Esophagus (tissue), 2 donors: ENCODE data around the gene ATN1. TPM values are rescaled to one million over a fixed set of nuclear protein-coding genes. Genes with fewer than 3 reads are reported as not detected.

ENCODE experiments used
- H3K27ac ChIP-seq, 2 donors: one replicate each; pipeline ENCODE4 v1.5.1; 2013; ENCODE audit warnings: low read depth in 2 of 2, mild to moderate bottlenecking in 2 of 2, inconsistent platforms in 1 of 2, low read length in 1 of 2, moderate library complexity in 1 of 2
- H3K27me3 ChIP-seq, 2 donors: one replicate each; pipeline ENCODE4 v1.6.1; 2013; ENCODE audit warnings: low read length in 2 of 2, control low read depth in 1 of 2, mild to moderate bottlenecking in 1 of 2; ENCODE audit not compliant: insufficient read depth in 2 of 2, control insufficient read depth in 1 of 2
- H3K36me3 ChIP-seq, 2 donors: one replicate each; pipeline ENCODE4 v1.6.1; 2013; ENCODE audit warnings: low read length in 1 of 2; ENCODE audit not compliant: control insufficient read depth in 2 of 2, insufficient read depth in 2 of 2
- H3K4me1 ChIP-seq, 2 donors: one replicate each; pipeline ENCODE4 v1.6.1; 2013; ENCODE audit warnings: low read length in 1 of 2; ENCODE audit not compliant: control insufficient read depth in 2 of 2, insufficient read depth in 2 of 2
- H3K4me3 ChIP-seq, 2 donors: one replicate each; pipeline ENCODE4 v1.5.1; 2013; ENCODE audit warnings: low read length in 2 of 2, mild to moderate bottlenecking in 2 of 2, low read depth in 1 of 2, moderate library complexity in 1 of 2
- H3K9me3 ChIP-seq, 2 donors: one replicate each; pipeline ENCODE4 v1.6.1; 2013; ENCODE audit warnings: mild to moderate bottlenecking in 2 of 2, low read depth in 1 of 2, low read length in 1 of 2, moderate library complexity in 1 of 2; ENCODE audit not compliant: control insufficient read depth in 2 of 2, insufficient read depth in 1 of 2
- WGBS, 2 donors: extraction: QIAGEN DNeasy Blood & Tissue Kit; methylation state at CpG; one replicate each; pipeline ENCODE4 v1.1.7; 2013; 5-methylcytosine and 5-hydroxymethylcytosine counted together
- polyA plus RNA-seq, 2 donors: library from polyadenylated mRNA; stranded (reverse); fragments of 200-250 nt; gene quantifications; one replicate each; pipeline ENCODE4 v1.2.3, GENCODE V29; 2013
- donor health status: healthy with polysubstance abuse.
- donor health status: Bipolar disorder and iron deficiency.

The ATN1 gene
- polyA plus RNA-seq, 2 donors: 34.9 to 63.5 TPM

- WGBS, 2 donors: 65 to 67% methylated on average over 25 of the region's 25 CpGs
- no peaks in the 10 kb centered on the region for H3K9me3 ChIP-seq
- peak within 1 kb of the TSS; percentile 32 to 48 for H3K4me3 ChIP-seq
- H3K27me3 ChIP-seq: no peaks in the 10 kb centered on the region
- H3K4me1 ChIP-seq: peaks cover 0 to 8% of the 10 kb centered on the region in 2 donors
- H3K36me3 ChIP-seq: peaks cover 0 to 6% of the 10 kb centered on the region in 2 donors
- H3K27ac ChIP-seq: peak within 1 kb of the TSS; percentile 57 to 67
Measured at GRCh38 chr12:6950811-6951540, 23.2 kb downstream of the ATN1 start, which contains the start of gene PTPN6. Gene PTPN6 (plus strand): TSS chr12:6951356. CDS start chr12:6951513, 157 bp downstream.

GRCh38 chr12:6951551-6952120, 23.9 kb downstream of the ATN1 start:
- WGBS, 2 donors: 75 to 78% methylated on average over 20 of the region's 20 CpGs
- Histone ChIP-seq H3K4me1 (peaks cover 0 to 8% of the 10 kb centered on the region in 2 donors), H3K9me3 (no peaks in the 10 kb centered on the region), H3K4me3 (peak overlapping the region; percentile 32 to 48), H3K36me3 (peaks cover 0 to 11% of the 10 kb centered on the region in 2 donors), H3K27me3 (no peaks in the 10 kb centered on the region), H3K27ac (peak overlapping the region; percentile 43 to 57)

DNA sequence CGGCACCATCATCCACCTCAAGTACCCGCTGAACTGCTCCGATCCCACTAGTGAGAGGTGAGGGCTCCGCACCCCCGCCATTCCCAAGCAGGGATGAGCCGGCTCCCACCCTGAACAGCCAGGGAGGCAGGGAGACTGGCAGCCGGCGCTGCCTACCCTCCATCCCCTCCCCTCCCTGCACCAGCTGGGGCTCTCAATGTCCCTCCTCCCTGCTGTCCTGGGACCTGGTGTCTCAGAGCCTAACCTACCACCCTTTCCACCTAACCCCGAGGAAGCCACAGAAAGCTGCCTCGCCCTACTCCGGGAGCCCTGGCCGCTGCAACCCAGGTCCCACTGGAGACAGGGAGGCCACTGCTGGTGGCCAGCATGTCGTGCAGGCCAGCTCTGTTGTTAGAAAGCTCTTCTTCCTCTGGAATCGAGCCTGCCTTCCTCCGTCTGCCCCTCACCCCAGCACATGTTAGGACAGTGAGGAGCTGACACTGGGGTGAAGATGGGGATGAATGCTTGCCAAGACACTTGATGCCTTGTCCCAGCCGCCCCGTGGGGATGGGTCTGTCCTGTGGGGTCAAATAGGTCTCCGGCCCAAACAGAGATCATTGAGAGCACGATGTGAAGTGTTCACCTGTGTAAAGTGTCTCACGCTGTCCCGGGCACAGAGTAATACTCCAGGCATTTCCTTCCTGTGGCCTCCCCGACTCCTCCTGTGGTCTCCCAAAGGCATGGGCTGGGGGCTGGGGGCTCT, 24.5 kb downstream of the ATN1 start:
- H3K27ac ChIP-seq: peak overlapping the region; percentile 16 to 57
- peak overlapping the region; percentile 32 to 48 for H3K4me3 ChIP-seq
- peaks cover 0 to 5% of the 10 kb centered on the region in 2 donors for H3K4me1 ChIP-seq
- peaks cover 0 to 13% of the 10 kb centered on the region in 2 donors for H3K36me3 ChIP-seq
- no peaks in the 10 kb centered on the region for H3K27me3 ChIP-seq
- WGBS, 2 donors: 66 to 75% methylated on average over 21 to 22 of the region's 22 CpGs
- no peaks in the 10 kb centered on the region for H3K9me3 ChIP-seq

- no peaks in the 10 kb centered on the region for H3K9me3 ChIP-seq
- no peaks in the 10 kb centered on the region for H3K27me3 ChIP-seq
- H3K4me3 ChIP-seq: peak overlapping the region; percentile 7 to 48
- peaks cover 0 to 13% of the 10 kb centered on the region in 2 donors for H3K36me3 ChIP-seq
- H3K27ac ChIP-seq: peak overlapping the region; percentile 16 to 59
- peaks cover 0 to 7% of the 10 kb centered on the region in 2 donors for H3K4me1 ChIP-seq
- WGBS, 2 donors: 73 to 79% methylated on average over 15 of the region's 15 CpGs
Measured at GRCh38 chr12:6952863-6953441, 25.2 kb downstream of the ATN1 start.

GRCh38 chr12:6953442-6954315, 25.9 kb downstream of the ATN1 start:
- peaks cover 0 to 11% of the 10 kb centered on the region in 2 donors for H3K4me1 ChIP-seq
- H3K9me3 ChIP-seq: no peaks in the 10 kb centered on the region
- H3K36me3 ChIP-seq: peaks cover 0 to 13% of the 10 kb centered on the region in 2 donors
- WGBS, 2 donors: 57 to 65% methylated on average over 23 to 24 of the region's 24 CpGs
- peak overlapping the region in 1 of 2 donors; percentile 4 for H3K4me3 ChIP-seq
- no peaks in the 10 kb centered on the region for H3K27me3 ChIP-seq
- peak overlapping the region; percentile 37 to 59 for H3K27ac ChIP-seq

DNA sequence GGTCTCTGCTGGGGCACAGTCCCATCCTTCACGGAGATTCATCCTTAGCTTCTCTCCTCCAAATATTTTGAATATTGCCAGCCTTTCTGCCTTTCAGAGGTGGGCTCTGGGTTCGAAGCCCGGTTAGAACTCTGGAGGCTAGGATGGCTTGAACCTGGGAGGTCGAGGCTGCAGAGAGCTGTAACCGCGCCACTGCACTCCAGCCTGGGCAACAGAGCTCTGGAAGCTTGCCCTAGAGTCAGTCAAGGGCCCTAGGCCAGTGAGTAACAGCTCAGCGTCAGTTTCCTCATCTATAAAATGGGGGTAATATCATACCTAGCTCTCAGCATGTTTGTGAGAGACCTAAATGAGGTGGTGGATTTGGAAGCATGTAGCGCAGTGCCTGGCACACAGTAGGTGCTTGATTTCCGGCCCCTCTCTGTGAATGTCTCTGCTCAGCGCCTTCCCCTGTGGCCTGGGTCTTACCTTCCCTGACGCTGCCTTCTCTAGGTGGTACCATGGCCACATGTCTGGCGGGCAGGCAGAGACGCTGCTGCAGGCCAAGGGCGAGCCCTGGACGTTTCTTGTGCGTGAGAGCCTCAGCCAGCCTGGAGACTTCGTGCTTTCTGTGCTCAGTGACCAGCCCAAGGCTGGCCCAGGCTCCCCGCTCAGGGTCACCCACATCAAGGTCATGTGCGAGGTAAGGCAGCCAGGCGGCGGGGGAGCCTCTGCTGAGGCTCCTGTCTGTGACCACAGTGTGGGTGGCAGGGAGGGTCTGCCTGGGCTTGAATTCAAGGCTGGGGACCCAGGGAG, 26.8 kb downstream of the ATN1 start:
- Histone ChIP-seq H3K36me3 (peaks cover 0 to 13% of the 10 kb centered on the region in 2 donors), H3K4me3 (no peak overlapping the region), H3K4me1 (peaks cover 0 to 11% of the 10 kb centered on the region in 2 donors), H3K27me3 (no peaks in the 10 kb centered on the region), H3K27ac (no peak overlapping the region), H3K9me3 (no peaks in the 10 kb centered on the region)
- WGBS, 2 donors: 82 to 84% methylated on average over 21 of the region's 21 CpGs

GRCh38 chr12:6955108-6956020, 27.6 kb downstream of the ATN1 start:
- H3K9me3 ChIP-seq: no peaks in the 10 kb centered on the region
- no peaks in the 10 kb centered on the region for H3K27me3 ChIP-seq
- 85 to 88% methylated on average over 22 of the region's 22 CpGs for WGBS, 2 donors
- H3K27ac ChIP-seq: no peak overlapping the region
- peaks cover 0 to 14% of the 10 kb centered on the region in 2 donors for H3K36me3 ChIP-seq
- no peak overlapping the region for H3K4me3 ChIP-seq
- H3K4me1 ChIP-seq: peaks cover 0 to 14% of the 10 kb centered on the region in 2 donors
